Left colon (tissue), 2 donors: ENCODE measurements around the gene ZNF440. TPM values are rescaled to one million over a fixed set of nuclear protein-coding genes. Genes with fewer than 3 reads are reported as not detected.
"Not testable (repeated sequence)": the region's sequence is repeated elsewhere in the genome, so short reads cannot be mapped to it uniquely, and the experiment has no call there.

Experiments
- ATAC-seq: fragments of 200-7000 bp; cut with Tn5 transposase; one replicate; pipeline ENCODE4 v1.9.1; 2020; ENCODE audit warnings: mild to moderate bottlenecking, moderate library complexity
- DNase-seq, 2 donors: peaks; one replicate each; pipeline ENCODE4 v3.0.0-alpha.2; 2020
- intact Hi-C, 2 donors: fragments of 100-400 bp; cut with DNase I in 1 of 2; cut with micrococcal nuclease in 1 of 2; formaldehyde crosslinking; loops; one replicate each; pipeline versions ENCODE4 v1.11.2 to v1.14.0; 2022; cut with DNase I, micrococcal nuclease
- long read RNA-seq: library from polyadenylated mRNA; unstranded; transcript quantifications from one replicate; pipeline ENCODE4 v2.0.0, GENCODE V29; 2021
- total RNA-seq, 2 donors: library from RNA; stranded (reverse); fragmentation: NEBNext Ultra II Directional; extraction: Animal tissue kit (Norgen Biotek cat#: 25700); gene quantifications; one replicate each; pipeline ENCODE4 v1.2.1, GENCODE V29; 2021
- donor health status: DM: no; HTN: no; CAD: no.
- donor health status: DM: yes; HTN: yes; CAD: no.

ZNF440 gene
- total RNA-seq, result 10 to 100 TPM; 32.6 to 40.8 TPM
- long read RNA-seq, full-length matches to known transcripts, result 4 of 8 reads
- long read RNA-seq, partial matches to known transcripts, result 0 of 8 reads
- long read RNA-seq, other reads (novel, unspliced or antisense), result 4 of 8 reads

GRCh38 chr19:11814029-11814699, at the start of gene ZNF440:
ZNF440 (plus strand) TSS chr19:11814273; CDS start chr19:11814448, 175 bp downstream.
- intact Hi-C loops, result no loop called here
- DNase-seq (peak; percentile 97 to 98), ATAC-seq (peak; percentile 95)

GRCh38 chr19:11766597-11767591, 47.2 kb upstream of the ZNF440 start, which contains the start of gene ZNF441:
ZNF441 (plus strand) TSS chr19:11767000; CDS start chr19:11767194, 194 bp downstream.
- intact Hi-C loops, result no loop called here
- peak; percentile 96 for ATAC-seq
- DNase-seq, result peak; percentile 98 to 100

- intact Hi-C loops, result no loop called here
- peak; percentile 67 for ATAC-seq
- DNase-seq, result peak; percentile 60 to 69
These were observed 46.4 kb upstream of the ZNF440 start for GRCh38 chr19:11767633-11768133.

- intact Hi-C loops, result no loop called here
- DNase-seq (no peak), ATAC-seq (no peak)
These were observed 44.1 kb upstream of the ZNF440 start for GRCh38 chr19:11769995-11770394.

GRCh38 chr19:11771520-11771919, 42.6 kb upstream of the ZNF440 start:
- ATAC-seq, intact Hi-C loops, DNase-seq: not testable (repeated sequence)

- ATAC-seq, intact Hi-C loops, DNase-seq: not testable (repeated sequence)
These were observed 37.4 kb upstream of the ZNF440 start for GRCh38 chr19:11776669-11777068.

- ATAC-seq, result no peak
- intact Hi-C loops, result no loop called here
- DNase-seq, result no peak
These were observed 33.5 kb upstream of the ZNF440 start for GRCh38 chr19:11780431-11781020.

- no peak for DNase-seq
- no peak for ATAC-seq
- intact Hi-C loops, result no loop called here
These were observed 32.6 kb upstream of the ZNF440 start for GRCh38 chr19:11781295-11782057.

- intact Hi-C loops, result no loop called here
- DNase-seq (no peak), ATAC-seq (no peak)
These were observed 30.3 kb upstream of the ZNF440 start for GRCh38 chr19:11783767-11784166.

- intact Hi-C loops, result no loop called here
- ATAC-seq (no peak), DNase-seq (no peak)
These were observed 29.7 kb upstream of the ZNF440 start for GRCh38 chr19:11784356-11784755.

GRCh38 chr19:11787536-11787935, 26.5 kb upstream of the ZNF440 start:
- DNase-seq, result no peak
- no peak for ATAC-seq
- intact Hi-C loops, result no loop called here

- intact Hi-C loops, result no loop called here
- DNase-seq (no peak), ATAC-seq (no peak)
These were observed 21.1 kb upstream of the ZNF440 start for GRCh38 chr19:11792942-11793341.

- intact Hi-C loops, result loop anchor here in 1 of 2 donors (5.0 kb wide), 1 partner anchor 190 kb away; no protein-coding TSS in a partner anchor
These were observed 16.6 kb upstream of the ZNF440 start for GRCh38 chr19:11797491-11797890.

GRCh38 chr19:11798391-11799330, 15.4 kb upstream of the ZNF440 start, which contains the start of gene ZNF491:
ZNF491 (plus strand) TSS chr19:11798523; CDS start chr19:11805954, 7,431 bp downstream.
- intact Hi-C loops, result loop anchor here in 1 of 2 donors (5.0 kb wide), 1 partner anchor 189 kb away; no protein-coding TSS in a partner anchor
- ATAC-seq (peak; percentile 95), DNase-seq (peak; percentile 95 to 96)

More at GRCh38 chr19:11797491-11797890, 16.6 kb upstream of the ZNF440 start:
- DNase-seq (peak; percentile 90 to 93), ATAC-seq (peak; percentile 92)

GRCh38 chr19:11806354-11807098, 7.5 kb upstream of the ZNF440 start:
- intact Hi-C loops, result no loop called here
- ATAC-seq (no peak), DNase-seq (no peak)

- ATAC-seq, result no peak
- intact Hi-C loops, result no loop called here
- no peak for DNase-seq
These were observed 7.0 kb upstream of the ZNF440 start for GRCh38 chr19:11807099-11807380.
